ENCODE results near the gene CARD10. TPM values are rescaled to one million over a fixed set of nuclear protein-coding genes. Genes with fewer than 3 reads are reported as not detected.

The CARD10 gene
- polyA plus RNA-seq, 1 donor from 2014 or later: 0.36 TPM

GRCh38 chr22:37508431-37508992, 10.7 kb downstream of the CARD10 start:
- Histone ChIP-seq H3K27ac (ENCODE audit: low read length) (no peak overlapping the region), H3F3A (ENCODE audit: insufficient read depth, low read length, poor library complexity, severe bottlenecking) (no peaks in the 10 kb centered on the region), H3K36me3 (ENCODE audit: insufficient read depth, low read length) (no peaks in the 10 kb centered on the region), H3K79me2 (replicated peaks; ENCODE audit: insufficient read depth, low read length) (no peaks in the 10 kb centered on the region), H3K27me3 (ENCODE audit: insufficient read depth, low read depth, low read length) (no peaks in the 10 kb centered on the region), H2AFZ (ENCODE audit: low read depth, low read length) (no peak overlapping the region), H3K4me2 (ENCODE audit: low read length) (no peak overlapping the region), H3K9me2 (ENCODE audit: insufficient read depth, low read length) (no peaks in the 10 kb centered on the region), H3K4me3 (ENCODE audit: low read length) (no peak overlapping the region), H3K9ac (ENCODE audit: low read length) (no peak overlapping the region), H4K20me1 (ENCODE audit: insufficient read depth) (no peaks in the 10 kb centered on the region), H3K9me3 (ENCODE audit: low read length) (no peaks in the 10 kb centered on the region)
- TF ChIP-seq POLR2AphosphoS5 (IDR thresholded peaks at IDR 0.05): no peak
- TF ChIP-seq TAF1 (IDR thresholded peaks at IDR 0.05; ENCODE audit: low read depth): no peak
- TF ChIP-seq CTCF (IDR thresholded peaks at IDR 0.05; ENCODE audit: poor library complexity, severe bottlenecking): no peak

- Histone ChIP-seq H2AFZ (ENCODE audit: low read depth, low read length) (no peak overlapping the region), H4K20me1 (ENCODE audit: insufficient read depth) (no peaks in the 10 kb centered on the region), H3K27ac (ENCODE audit: low read length) (no peak overlapping the region), H3K36me3 (ENCODE audit: insufficient read depth, low read length) (no peaks in the 10 kb centered on the region), H3K9me2 (ENCODE audit: insufficient read depth, low read length) (no peaks in the 10 kb centered on the region), H3K4me2 (ENCODE audit: low read length) (no peak overlapping the region), H3K79me2 (replicated peaks; ENCODE audit: insufficient read depth, low read length) (no peaks in the 10 kb centered on the region), H3K9ac (ENCODE audit: low read length) (no peak overlapping the region), H3K4me3 (ENCODE audit: low read length) (no peak overlapping the region), H3K27me3 (ENCODE audit: insufficient read depth, low read depth, low read length) (no peaks in the 10 kb centered on the region), H3F3A (ENCODE audit: insufficient read depth, low read length, poor library complexity, severe bottlenecking) (no peaks in the 10 kb centered on the region), H3K9me3 (ENCODE audit: low read length) (no peaks in the 10 kb centered on the region)
- no peak for TF ChIP-seq TAF1 (IDR thresholded peaks at IDR 0.05; ENCODE audit: low read depth)
- TF ChIP-seq POLR2AphosphoS5 (IDR thresholded peaks at IDR 0.05): no peak
- no peak for TF ChIP-seq REST (IDR thresholded peaks at IDR 0.05; ENCODE audit: borderline replicate concordance)
- TF ChIP-seq RAD21 (conservative IDR thresholded peaks at IDR 0.05): no peak
- no peak for TF ChIP-seq MXI1 (conservative IDR thresholded peaks at IDR 0.05; ENCODE audit: poor library complexity, severe bottlenecking)
- TF ChIP-seq SMC3 (conservative IDR thresholded peaks at IDR 0.05; ENCODE audit: poor library complexity): no peak
- TF ChIP-seq EZH2 (IDR thresholded peaks at IDR 0.05; ENCODE audit: borderline replicate concordance, insufficient read depth, low read length, poor library complexity, severe bottlenecking): no peak
- TF ChIP-seq CTCF (IDR thresholded peaks at IDR 0.05; ENCODE audit: poor library complexity, severe bottlenecking): no peak
- no peak for TF ChIP-seq EP300 (conservative IDR thresholded peaks at IDR 0.05; ENCODE audit: poor library complexity, severe bottlenecking)
These were observed 11.5 kb downstream of the CARD10 start for GRCh38 chr22:37507731-37508130.
